ENCODE measurements around the gene TMEM163. TPM values are rescaled to one million over a fixed set of nuclear protein-coding genes. Genes with fewer than 3 reads are reported as not detected.
"Not testable (repeated sequence)": the region's sequence is repeated elsewhere in the genome, so short reads cannot be mapped to it uniquely, and the experiment has no call there.

The TMEM163 gene
- total RNA-seq, 2 donors from 2014 or later, result 0.57 to 1.3 TPM

GRCh38 chr2:134567666-134568065, 151.1 kb downstream of the TMEM163 start:
- H3K27me3 Mint-ChIP-seq, result peaks cover 53% of the 10 kb centered on the region
- DNase-seq (no peak), ATAC-seq (no peak)
- H3K27ac Mint-ChIP-seq, result no peak overlapping the region
- peaks cover 8% of the 10 kb centered on the region for H3K4me1 Mint-ChIP-seq
- peaks cover 3% of the 10 kb centered on the region for H3K36me3 Mint-ChIP-seq (ENCODE audit: low read depth)
- H3K4me3 Mint-ChIP-seq, result no peak overlapping the region
- no peaks in the 10 kb centered on the region for H3K9me3 ChIP-seq (ENCODE audit: control insufficient read depth, low read length, poor library complexity, severe bottlenecking)

GRCh38 chr2:134564955-134565354, 153.8 kb downstream of the TMEM163 start:
- H3K4me3 Mint-ChIP-seq; H3K4me1 Mint-ChIP-seq; H3K9me3 ChIP-seq (ENCODE audit: control insufficient read depth, low read length, poor library complexity, severe bottlenecking); H3K27ac Mint-ChIP-seq; H3K36me3 Mint-ChIP-seq (ENCODE audit: low read depth); DNase-seq; ATAC-seq: not testable (repeated sequence)
- H3K27me3 Mint-ChIP-seq, result peaks cover 57% of the 10 kb centered on the region

- Mint-ChIP-seq H3K4me1 (peaks cover 8% of the 10 kb centered on the region), H3K36me3 (ENCODE audit: low read depth) (peaks cover 5% of the 10 kb centered on the region), H3K27me3 (peaks cover 57% of the 10 kb centered on the region), H3K27ac (no peak overlapping the region), H3K4me3 (no peak overlapping the region)
- no peaks in the 10 kb centered on the region for H3K9me3 ChIP-seq (ENCODE audit: control insufficient read depth, low read length, poor library complexity, severe bottlenecking)
- ATAC-seq, result no peak
- no peak for DNase-seq
Observed at GRCh38 chr2:134564549-134564948, 154.3 kb downstream of the TMEM163 start.

- no peak for ATAC-seq
- H3K36me3 Mint-ChIP-seq (ENCODE audit: low read depth), result peaks cover 7% of the 10 kb centered on the region
- no peak for DNase-seq
- H3K27ac Mint-ChIP-seq, result no peak overlapping the region
- peaks cover 9% of the 10 kb centered on the region for H3K4me1 Mint-ChIP-seq
- peaks cover 46% of the 10 kb centered on the region for H3K27me3 Mint-ChIP-seq
- H3K4me3 Mint-ChIP-seq, result no peak overlapping the region
- H3K9me3 ChIP-seq (ENCODE audit: control insufficient read depth, low read length, poor library complexity, severe bottlenecking), result no peaks in the 10 kb centered on the region
Observed at GRCh38 chr2:134558208-134558830, 160.5 kb downstream of the TMEM163 start.

GRCh38 chr2:134555411-134555810, 163.4 kb downstream of the TMEM163 start:
- H3K4me1 Mint-ChIP-seq, result peaks cover 6% of the 10 kb centered on the region
- ATAC-seq (no peak), DNase-seq (no peak)
- H3K36me3 Mint-ChIP-seq (ENCODE audit: low read depth), result peaks cover 5% of the 10 kb centered on the region
- no peaks in the 10 kb centered on the region for H3K9me3 ChIP-seq (ENCODE audit: control insufficient read depth, low read length, poor library complexity, severe bottlenecking)
- no peak overlapping the region for H3K27ac Mint-ChIP-seq
- H3K4me3 Mint-ChIP-seq, result no peak overlapping the region
- H3K27me3 Mint-ChIP-seq, result peaks cover 31% of the 10 kb centered on the region

- ATAC-seq (no peak), DNase-seq (no peak)
- peaks cover 25% of the 10 kb centered on the region for H3K27me3 Mint-ChIP-seq
- H3K9me3 ChIP-seq (ENCODE audit: control insufficient read depth, low read length, poor library complexity, severe bottlenecking), result no peaks in the 10 kb centered on the region
- peaks cover 5% of the 10 kb centered on the region for H3K36me3 Mint-ChIP-seq (ENCODE audit: low read depth)
- peaks cover 4% of the 10 kb centered on the region for H3K4me1 Mint-ChIP-seq
- no peak overlapping the region for H3K27ac Mint-ChIP-seq
- no peak overlapping the region for H3K4me3 Mint-ChIP-seq
Observed at GRCh38 chr2:134553657-134554056, 165.1 kb downstream of the TMEM163 start.

- no peak overlapping the region for H3K4me3 Mint-ChIP-seq
- H3K27me3 Mint-ChIP-seq, result peaks cover 21% of the 10 kb centered on the region
- ATAC-seq, result no peak
Observed at GRCh38 chr2:134550566-134551164, 168.1 kb downstream of the TMEM163 start.

GRCh38 chr2:134549104-134549503, 169.7 kb downstream of the TMEM163 start:
- H3K9me3 ChIP-seq (ENCODE audit: control insufficient read depth, low read length, poor library complexity, severe bottlenecking), result no peaks in the 10 kb centered on the region
- Mint-ChIP-seq H3K27me3 (peaks cover 33% of the 10 kb centered on the region), H3K4me1 (no peaks in the 10 kb centered on the region), H3K27ac (no peak overlapping the region), H3K36me3 (ENCODE audit: low read depth) (peaks cover 10% of the 10 kb centered on the region), H3K4me3 (no peak overlapping the region)
- DNase-seq, result no peak
- ATAC-seq, result no peak

More at GRCh38 chr2:134550566-134551164, 168.1 kb downstream of the TMEM163 start:
- Mint-ChIP-seq H3K36me3 (ENCODE audit: low read depth) (peaks cover 5% of the 10 kb centered on the region), H3K4me1 (no peaks in the 10 kb centered on the region), H3K27ac (no peak overlapping the region)
- no peaks in the 10 kb centered on the region for H3K9me3 ChIP-seq (ENCODE audit: control insufficient read depth, low read length, poor library complexity, severe bottlenecking)
- DNase-seq, result no peak

- ATAC-seq (no peak), DNase-seq (no peak)
- Mint-ChIP-seq H3K4me1 (peaks cover 6% of the 10 kb centered on the region), H3K4me3 (no peak overlapping the region), H3K36me3 (ENCODE audit: low read depth) (peaks cover 7% of the 10 kb centered on the region), H3K27ac (no peak overlapping the region), H3K27me3 (peaks cover 29% of the 10 kb centered on the region)
- H3K9me3 ChIP-seq (ENCODE audit: control insufficient read depth, low read length, poor library complexity, severe bottlenecking), result no peaks in the 10 kb centered on the region
Observed at GRCh38 chr2:134540990-134541389, 177.8 kb downstream of the TMEM163 start.

- H3K9me3 ChIP-seq (ENCODE audit: control insufficient read depth, low read length, poor library complexity, severe bottlenecking), result no peaks in the 10 kb centered on the region
- Mint-ChIP-seq H3K4me3 (no peak overlapping the region), H3K27me3 (peaks cover 21% of the 10 kb centered on the region), H3K27ac (no peak overlapping the region), H3K36me3 (ENCODE audit: low read depth) (no peaks in the 10 kb centered on the region), H3K4me1 (peaks cover 6% of the 10 kb centered on the region)
- ATAC-seq (no peak), DNase-seq (no peak)
Observed at GRCh38 chr2:134539981-134540380, 178.8 kb downstream of the TMEM163 start.

GRCh38 chr2:134537702-134538101, 181.1 kb downstream of the TMEM163 start:
- no peaks in the 10 kb centered on the region for H3K9me3 ChIP-seq (ENCODE audit: control insufficient read depth, low read length, poor library complexity, severe bottlenecking)
- Mint-ChIP-seq H3K4me1 (peaks cover 6% of the 10 kb centered on the region), H3K4me3 (no peak overlapping the region), H3K27ac (no peak overlapping the region), H3K36me3 (ENCODE audit: low read depth) (no peaks in the 10 kb centered on the region), H3K27me3 (peaks cover 6% of the 10 kb centered on the region)
- ATAC-seq (no peak), DNase-seq (no peak)

- H3K9me3 ChIP-seq (ENCODE audit: control insufficient read depth, low read length, poor library complexity, severe bottlenecking), result no peaks in the 10 kb centered on the region
- Mint-ChIP-seq H3K4me3 (no peak overlapping the region), H3K36me3 (ENCODE audit: low read depth) (no peaks in the 10 kb centered on the region), H3K27me3 (peaks cover 6% of the 10 kb centered on the region), H3K27ac (no peak overlapping the region), H3K4me1 (peaks cover 6% of the 10 kb centered on the region)
- no peak for DNase-seq
- ATAC-seq, result no peak
Observed at GRCh38 chr2:134537121-134537520, 181.7 kb downstream of the TMEM163 start.

- DNase-seq, result no peak
Observed at GRCh38 chr2:134536296-134536695, 182.5 kb downstream of the TMEM163 start.

GRCh38 chr2:134532537-134532936, 186.3 kb downstream of the TMEM163 start:
- Mint-ChIP-seq H3K36me3 (ENCODE audit: low read depth) (peaks cover 2% of the 10 kb centered on the region), H3K4me3 (no peak overlapping the region), H3K27me3 (peaks cover 6% of the 10 kb centered on the region), H3K27ac (no peak overlapping the region), H3K4me1 (peaks cover 6% of the 10 kb centered on the region)
- ATAC-seq (no peak), DNase-seq (no peak)
- H3K9me3 ChIP-seq (ENCODE audit: control insufficient read depth, low read length, poor library complexity, severe bottlenecking), result no peaks in the 10 kb centered on the region

More at GRCh38 chr2:134536296-134536695, 182.5 kb downstream of the TMEM163 start:
- H3K27me3 Mint-ChIP-seq, result peaks cover 6% of the 10 kb centered on the region
- no peak overlapping the region for H3K27ac Mint-ChIP-seq
- H3K4me1 Mint-ChIP-seq, result peaks cover 6% of the 10 kb centered on the region
- H3K36me3 Mint-ChIP-seq (ENCODE audit: low read depth), result no peaks in the 10 kb centered on the region
- no peak overlapping the region for H3K4me3 Mint-ChIP-seq
- no peaks in the 10 kb centered on the region for H3K9me3 ChIP-seq (ENCODE audit: control insufficient read depth, low read length, poor library complexity, severe bottlenecking)
- ATAC-seq, result no peak
